NCI-H774 (cell line): ENCODE data around the gene AFAP1.

ENCODE experiments used
- DNase-seq: peaks from one replicate; lab custom pipeline; 2025; lab: John Stamatoyannopoulos, UW

The AFAP1 gene

DNA sequence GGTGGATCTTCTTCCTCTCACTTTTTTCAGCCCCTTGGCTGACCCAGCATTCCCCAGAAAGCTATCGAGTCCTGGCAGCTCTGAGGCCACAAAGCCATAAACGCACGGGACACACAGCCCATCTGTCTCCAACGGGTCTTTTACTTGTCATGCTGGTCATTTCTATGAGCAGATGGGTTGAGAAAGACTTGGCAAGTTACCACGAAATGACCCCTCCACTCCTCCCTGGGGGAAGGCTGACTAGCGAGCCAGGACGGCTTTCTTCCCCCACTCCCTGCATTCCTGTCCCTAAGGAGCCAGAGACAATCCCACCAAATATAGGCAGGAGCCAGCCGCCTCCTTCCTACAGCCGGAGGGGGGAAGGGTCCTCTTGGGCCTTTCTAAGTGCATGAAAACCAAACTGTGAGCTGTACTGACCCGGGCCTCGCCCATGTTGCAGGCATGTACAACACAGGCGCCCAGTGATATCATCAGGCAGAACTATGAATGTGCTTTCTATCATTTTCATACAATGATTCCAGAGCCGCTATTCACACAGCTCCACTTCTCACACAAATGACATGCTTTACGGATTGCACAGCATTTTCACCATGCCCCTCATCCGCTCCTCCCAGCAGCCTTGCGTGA lies 28.6 kb downstream of the AFAP1 start:
- DNase-seq = no peak

DNA sequence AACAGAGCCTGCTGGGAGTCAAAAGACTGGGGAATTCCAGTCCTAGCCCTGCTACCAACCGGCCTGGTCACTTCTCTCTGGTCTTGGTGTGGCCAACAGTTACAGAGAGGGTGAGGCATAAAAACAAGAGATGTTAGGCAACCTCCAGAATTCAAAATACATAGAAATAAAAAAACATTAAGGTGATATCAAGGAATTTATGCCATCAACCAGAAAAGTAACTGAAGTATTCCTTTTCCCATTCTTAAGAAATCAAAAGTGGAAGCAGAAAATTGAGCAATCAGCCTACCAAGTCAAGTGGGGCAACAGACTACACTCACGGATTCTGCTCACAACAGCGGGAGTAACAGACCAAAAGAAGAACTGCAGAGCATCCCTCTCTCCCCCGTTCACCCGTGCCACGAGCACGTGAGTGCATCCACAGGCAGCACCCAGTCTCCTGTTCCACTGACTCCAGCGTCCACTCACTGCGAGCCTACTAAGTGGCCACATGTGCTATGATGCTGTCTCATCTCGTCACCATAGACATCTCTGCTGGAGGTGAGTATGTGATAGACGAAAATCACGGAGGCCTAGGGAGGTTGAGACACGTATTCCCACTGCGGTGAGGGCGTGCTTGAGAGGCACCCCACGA lies 29.3 kb downstream of the AFAP1 start:
- DNase-seq = no peak

DNA sequence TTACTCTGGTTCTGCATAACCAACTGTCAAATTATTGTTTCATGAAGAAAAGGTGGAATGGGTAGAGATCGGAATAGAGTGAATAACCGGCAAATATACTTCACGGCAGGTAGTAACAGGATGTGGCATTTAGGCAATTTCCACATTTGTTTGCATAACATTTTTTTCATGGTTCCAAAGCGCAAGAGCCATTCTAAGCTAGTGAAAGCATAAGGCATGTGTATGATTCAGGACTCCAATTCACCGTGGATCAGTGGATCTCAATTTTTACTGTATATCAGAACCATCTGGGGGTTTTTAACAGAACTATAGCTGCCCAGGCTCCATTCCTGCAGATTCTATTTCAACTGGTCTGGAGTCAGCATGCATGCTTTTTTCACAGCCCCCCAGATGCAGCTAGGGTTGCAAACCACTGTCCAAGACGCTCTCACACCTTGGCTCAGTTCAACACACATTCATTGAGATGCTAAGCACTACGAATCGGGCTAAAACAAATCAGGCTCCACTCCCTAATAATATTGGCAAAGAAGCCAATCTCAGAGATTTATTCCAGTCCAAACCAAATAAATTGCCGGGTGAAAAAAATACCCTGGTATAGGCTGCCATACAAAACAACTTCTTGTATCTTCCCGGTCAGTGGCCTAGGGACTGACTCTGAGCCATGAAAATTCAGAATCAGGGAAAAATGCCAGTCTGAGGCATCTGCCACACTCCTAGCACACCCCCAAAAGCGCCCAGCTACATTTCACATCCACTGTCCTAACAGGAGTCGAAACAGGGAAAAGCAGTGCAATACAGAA lies 30.0 kb downstream of the AFAP1 start:
- DNase-seq = no peak

DNA sequence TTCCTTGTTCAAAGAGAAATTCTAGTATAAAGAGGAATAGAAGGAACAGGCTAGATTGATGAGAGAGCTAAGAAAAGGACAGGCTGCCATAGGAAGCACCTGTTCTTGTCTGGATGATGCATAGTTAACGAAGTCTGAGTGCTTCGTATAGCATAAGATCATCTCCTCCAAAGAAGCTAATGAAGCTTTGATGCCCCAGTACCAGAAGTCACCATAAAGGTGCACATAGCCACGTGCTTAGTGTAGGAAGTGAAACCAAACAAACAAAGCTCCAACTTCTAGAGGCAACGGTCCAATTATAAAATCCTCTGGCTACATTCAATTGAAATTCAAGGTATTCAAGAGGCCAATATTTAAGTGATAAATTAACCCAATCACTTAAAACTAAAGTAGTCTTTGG lies 31.0 kb downstream of the AFAP1 start:
- DNase-seq = no peak

DNA sequence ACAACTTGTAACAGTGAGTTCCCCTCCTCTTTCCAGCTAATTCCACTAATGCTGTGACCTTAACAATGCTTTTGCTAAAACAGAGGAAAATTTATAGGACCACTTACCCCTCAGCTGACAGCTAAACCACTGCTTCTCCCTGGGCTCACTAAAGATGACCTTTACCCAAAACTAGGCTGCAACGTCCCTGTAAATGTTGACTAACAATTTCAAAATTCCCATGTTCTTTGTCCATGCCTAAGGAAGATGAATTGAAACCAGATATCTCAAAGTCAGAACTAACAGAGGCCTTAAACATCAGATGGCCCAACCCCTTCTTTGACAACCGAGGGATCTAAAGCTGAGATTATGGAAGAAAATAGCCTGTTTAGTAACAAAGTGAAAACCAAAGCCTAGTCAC lies 32.5 kb downstream of the AFAP1 start:
- DNase-seq = no peak

DNA sequence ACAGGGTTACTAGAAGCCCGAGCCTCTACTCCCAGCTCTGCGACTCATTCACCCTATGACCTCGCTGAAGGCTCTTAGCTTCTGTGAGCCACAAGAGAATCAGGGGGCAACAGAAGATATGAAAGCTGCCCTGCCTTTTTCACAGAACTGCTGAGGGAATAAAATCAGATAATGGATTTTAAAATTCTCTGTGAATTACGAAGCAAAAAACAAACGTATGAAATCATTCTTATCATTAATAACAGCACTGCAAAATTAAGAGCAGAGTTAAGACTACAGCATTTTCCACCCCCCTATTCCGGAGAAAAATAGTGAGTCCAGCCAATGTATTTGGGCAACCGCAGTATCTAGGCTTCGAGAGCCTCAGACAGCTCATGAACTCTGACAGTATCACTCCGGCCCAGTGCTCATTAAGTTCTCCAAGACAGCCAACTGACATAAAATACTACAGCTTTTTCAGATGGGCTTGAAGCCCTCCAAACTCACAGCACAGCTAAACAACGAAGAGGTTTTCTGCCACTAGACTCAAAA lies 33.4 kb downstream of the AFAP1 start:
- DNase-seq = no peak

DNA sequence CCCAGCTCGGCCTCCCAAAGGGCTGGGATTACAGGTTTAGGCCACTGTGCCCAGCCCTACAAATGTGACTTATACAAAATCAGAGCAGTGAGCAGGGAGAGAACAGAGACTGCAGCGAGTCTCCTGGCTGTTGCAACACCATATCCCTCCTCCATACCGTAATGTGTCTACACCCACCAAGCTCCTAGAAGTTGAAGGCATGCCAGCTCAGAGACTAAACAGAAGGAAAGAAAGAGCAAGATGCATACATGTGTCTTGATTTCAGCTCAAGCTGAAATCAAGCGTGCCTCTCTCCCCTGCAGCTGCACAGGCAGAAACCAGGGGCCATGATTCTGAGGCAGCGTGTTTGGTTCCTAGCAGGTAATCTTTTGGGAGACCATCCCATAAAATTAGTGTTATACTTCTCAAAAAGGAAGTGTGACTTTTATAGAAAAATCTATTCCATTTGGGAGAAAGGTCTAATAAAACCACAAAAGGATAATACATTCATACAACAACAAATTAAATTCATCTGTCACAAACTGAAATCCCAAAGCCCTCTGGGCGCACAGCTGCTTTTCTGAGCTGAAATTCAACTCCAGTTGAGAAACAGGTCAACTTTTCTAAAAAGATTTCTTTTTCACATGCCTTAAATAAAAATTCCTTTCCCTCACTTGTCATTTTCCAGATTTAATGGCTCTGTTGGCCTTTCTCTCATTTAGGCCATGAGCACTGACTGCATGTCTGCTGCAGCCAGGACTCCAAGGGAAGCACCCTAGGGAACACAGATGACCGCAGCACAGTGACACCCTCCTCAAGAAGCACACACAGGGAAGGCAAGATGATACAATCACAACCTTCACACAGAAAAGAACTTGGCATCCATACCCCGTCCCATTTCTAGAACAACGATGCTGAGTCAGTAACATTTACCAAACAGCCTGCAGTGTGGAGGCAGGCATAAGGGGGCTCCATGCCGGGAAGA lies 34.4 kb downstream of the AFAP1 start:
- DNase-seq = no peak

DNA sequence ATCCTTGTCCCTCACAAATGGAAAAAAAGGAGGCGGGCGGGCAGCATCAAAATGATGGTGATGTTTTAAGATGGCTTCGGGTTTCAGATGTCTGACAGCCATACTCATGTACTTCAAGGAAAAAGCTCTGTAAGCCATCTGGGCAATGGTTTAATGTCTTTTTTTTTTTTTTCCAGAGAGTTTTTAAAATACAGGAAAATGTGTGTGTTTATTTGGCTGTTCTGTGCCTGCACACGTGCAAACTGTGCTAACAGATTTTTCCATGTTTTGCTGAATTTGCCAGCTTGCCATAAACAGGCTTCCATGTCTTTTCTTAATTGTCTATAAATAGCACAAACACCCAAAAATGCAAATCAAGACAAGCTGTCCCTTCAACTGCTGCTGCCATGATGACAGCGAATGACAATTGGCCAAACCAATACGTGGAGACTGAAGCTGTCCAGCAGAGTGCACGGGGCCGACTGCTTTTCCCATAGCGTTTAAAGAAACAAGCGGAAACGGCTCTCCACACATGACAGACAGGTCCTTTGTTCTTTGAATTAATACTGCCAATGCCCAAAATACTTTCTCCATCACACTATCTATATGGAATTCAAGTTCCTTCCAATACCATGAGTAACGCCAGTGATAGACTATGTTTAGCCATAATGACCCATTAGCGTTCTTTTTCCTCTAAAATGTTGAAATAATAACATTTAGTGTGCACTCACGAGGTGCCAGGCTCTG lies 35.7 kb downstream of the AFAP1 start:
- DNase-seq = no peak

DNA sequence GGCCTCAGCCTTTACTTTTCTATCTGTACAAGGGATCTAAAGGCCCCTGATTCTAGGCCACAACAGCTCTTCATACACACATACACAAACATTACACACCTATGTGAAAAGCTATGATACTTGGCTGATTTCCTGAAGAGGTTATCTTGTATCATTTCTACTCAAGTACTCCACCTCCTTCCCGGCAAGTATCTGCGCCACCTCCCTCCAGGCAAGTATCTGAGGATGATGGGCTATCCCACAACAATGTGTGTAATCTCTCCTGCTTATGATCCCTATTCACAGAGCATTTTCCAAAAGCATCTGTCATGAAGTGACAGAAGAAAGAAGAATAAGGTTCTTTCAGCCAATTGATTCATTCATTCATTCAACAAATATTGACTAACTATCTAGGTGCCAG lies 36.8 kb downstream of the AFAP1 start:
- no peak for DNase-seq

DNA sequence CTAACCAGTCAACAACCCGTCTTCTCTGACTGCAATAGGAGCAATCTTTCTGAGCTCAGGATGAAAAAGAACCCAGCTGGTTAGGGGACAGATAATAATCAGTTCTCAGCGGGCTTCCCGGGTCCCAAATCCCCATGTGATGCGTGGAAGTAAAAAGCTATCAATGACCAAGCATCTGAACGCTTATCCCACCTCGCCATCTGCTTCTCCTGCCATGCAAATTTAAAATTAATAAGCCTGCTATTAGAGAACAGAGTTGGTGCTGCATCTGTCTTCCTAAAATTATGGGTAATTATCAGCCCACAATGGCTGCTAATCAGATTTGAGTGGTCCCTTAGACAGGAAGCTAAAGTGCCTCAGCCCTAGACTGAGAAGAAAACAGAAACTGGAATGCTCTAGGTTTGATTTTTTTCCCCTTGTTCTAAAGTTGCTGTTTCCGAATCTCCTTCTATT lies 37.5 kb downstream of the AFAP1 start:
- no peak for DNase-seq

DNA sequence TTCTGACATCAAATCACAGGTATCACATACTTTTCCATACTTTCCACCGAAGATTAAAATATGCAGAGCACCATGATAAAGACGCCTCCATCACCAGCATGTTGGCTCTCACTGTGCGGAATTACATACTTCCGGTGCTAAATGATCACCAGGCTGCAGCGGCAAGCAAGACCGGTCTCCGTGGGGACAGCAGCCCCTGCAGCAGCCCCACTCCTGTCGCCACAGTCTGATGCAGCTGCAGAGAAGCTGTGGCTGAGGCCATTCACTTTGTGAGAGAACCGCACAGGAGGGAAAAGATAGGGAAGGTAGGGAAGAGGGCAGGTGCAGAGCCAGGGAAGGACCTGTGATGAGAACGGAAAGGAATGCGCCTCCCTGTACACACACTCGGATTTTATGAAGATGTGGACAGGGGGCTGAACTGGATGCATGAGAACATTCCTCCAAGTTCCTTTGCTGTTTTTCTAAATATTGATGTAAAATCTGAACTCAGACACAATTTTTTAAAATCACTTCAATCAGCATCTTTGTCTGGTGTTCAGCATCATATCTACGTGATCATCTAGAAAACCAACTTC lies 38.3 kb downstream of the AFAP1 start:
- DNase-seq = no peak

DNA sequence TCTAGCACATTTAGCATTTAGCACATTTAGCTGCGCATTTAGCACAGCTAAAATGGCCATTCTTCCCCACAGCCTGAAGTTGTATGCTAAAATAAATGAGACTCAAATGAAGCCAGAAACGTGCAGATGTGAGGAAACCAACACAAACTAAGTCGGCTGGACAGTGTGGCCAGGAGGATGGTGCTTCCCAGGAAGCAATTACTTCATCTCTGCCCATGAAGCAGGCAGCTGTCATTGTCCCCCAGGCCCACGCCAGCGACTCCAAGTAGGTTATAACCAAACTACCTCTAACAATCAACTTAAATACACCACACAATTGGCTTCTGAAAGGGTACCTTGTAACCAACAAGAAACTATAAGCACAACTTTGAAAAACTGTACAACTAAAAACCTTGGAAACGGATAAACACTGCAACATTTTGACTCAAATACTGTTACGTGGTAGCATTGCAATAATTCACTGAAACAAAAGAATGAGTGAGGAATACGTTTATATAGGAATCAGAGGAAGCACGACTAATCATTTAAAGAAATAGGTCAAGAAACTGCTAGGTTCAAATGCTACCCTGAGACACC lies 39.2 kb downstream of the AFAP1 start:
- no peak for DNase-seq

DNA sequence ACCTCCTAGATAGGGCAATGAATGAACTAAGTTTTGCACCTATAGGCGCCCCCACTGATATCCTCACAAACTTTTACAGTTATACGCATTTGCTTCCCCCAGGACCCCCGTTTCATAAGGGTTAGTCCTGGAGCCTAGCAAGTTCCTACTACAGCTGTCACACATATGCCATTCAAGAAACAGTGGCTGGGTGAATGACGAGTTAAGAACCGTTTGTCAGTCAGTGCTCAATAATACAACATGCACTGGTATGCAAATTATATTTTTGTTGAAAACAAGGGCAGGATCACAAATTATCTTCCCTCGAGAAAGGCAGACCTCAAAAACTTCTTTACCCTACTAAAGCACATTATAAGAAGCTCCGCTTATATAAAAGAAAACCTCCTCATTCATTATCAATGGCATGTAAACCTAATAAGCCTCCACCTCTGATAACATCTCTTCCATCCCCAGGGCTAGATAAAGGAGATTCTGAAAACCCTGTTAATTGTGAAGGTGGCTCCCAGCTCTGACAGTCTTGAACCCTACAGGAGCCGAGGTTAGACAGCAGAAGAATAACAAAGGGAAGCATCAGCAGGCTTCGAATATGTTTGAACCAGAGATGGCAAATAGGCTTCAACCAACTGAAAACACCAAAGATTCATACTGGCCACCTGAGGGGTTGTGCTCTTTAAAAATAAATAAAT lies 40.3 kb downstream of the AFAP1 start:
- no peak for DNase-seq

DNA sequence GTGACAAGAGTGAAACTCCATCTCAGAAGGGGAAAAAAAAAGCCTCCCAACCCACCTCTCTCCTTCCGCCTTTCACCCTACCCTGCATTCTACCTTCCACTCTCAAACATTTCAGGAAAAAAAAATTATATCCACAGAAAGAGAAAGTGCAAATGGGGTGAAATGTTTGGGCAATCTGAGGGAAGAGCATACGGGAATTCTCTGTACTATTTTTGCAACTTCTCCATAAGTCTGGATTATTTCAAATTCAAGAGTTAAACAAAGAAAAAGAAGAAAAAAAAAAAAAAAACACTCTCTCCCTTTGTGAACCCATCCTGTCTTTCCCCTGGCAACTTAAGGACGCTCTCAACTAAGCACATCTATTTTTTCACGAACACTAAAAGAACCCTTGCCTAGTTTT lies 41.3 kb downstream of the AFAP1 start:
- no peak for DNase-seq

DNA sequence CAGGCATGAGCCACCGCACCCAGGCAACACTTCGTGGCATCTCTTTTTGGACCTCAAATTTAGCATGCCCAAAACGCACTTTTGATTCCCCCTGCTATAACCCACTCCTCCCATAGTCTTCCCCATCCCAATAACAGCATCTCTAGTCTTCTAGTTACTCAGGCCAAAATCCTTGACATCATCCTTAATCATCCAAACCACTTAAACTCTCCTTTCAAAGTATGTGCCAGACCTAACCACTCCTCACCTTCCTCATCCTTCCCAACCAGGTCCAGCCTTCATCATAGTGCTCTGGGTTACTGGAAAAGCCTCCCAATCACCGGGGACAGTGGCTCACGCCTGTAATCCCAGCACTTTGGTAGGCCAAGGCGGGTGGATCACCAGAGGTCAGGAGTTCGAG lies 41.9 kb downstream of the AFAP1 start:
- DNase-seq = no peak

DNA sequence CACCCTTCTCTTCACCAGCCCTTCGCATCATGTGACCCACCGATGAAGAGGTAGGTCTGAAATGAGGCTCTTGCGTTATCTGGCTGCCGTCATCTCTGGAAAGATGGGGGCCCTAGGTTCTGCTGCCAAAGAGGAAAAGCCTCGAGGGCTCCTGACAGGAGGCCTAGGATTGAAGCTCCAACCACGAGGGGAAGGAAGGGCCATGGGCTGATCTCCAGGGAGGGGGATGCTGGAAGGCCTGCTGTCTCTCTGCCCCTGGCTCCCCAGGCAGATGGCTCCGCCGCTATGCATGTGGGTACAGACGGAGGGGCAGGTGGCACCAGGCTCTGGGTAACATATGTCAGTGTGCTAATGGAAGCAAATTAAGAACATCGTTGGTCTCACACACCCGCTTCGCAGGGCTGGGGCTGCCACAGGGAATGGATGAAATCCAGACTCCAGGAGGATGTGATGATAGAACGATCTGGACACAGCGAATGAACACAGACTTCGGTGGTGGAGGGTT lies 44.9 kb downstream of the AFAP1 start:
- no peak for DNase-seq

DNA sequence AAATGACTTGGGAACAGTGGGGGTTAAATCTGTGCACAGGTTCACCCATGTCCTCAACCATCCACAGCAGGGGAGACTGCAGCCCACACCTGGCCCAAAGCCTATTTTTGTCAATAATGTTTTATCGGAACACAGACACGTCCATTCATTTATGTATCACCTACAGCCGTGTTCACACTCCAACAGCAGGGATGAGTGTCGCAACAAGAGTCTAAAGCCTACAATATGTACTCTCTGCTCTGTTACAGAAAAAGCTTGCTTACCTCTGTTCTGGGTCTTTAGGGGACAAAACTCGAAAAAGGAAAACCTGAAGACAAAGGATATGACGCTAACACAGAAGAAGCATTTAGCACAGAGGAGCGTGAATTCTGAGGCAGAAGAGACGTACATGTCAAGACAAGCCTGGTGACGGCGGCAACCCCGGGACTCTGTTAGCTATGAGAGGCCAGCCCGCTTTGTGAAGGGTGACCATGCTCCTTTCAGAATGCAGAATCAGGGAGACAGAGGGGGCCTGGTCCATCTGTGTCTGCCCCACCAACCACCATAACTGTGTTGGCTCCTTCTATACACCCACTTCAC lies 45.5 kb downstream of the AFAP1 start:
- no peak for DNase-seq

DNA sequence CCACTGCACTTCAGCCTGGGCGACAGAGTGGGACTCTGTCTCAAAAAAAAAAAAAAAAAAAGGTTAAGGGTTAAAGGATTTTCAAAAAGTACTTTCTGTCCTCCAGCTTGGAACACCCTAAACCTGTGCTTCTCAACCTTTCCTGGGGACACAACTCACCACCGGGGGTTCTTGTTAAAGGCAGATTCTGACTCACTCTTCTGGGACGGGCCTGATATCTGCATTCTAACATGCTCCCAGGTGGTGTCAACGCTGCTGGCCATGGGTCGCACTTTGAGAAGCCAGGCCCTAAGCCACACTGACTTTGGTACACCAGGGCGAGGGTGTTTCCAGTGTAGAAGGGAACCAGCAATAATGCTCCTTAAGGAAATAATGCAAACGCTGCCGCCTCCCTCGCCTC lies 46.1 kb downstream of the AFAP1 start:
- DNase-seq = no peak
